ENCODE measurements around the gene OR7D4.

OR7D4 gene

DNA sequence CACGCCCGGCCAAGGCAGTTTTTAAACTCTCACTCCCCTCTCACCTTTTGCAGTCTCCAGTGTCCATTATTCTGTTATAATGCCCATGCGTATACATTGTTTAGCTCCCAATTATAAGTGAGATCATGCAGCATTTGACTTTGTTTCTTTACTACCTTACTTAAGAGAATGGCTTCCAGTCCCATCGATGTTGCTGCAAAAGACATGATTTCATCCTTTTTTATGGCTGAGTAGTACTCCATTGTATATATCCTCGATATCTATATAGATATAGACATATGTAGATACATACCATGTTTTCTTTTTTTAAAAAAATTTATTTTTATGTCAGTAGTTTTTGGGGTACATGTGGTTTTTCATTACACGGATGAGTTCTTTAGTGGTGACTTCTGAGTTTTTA, 32.2 kb downstream of the OR7D4 start:
- Mint-ChIP-seq H3K4me3 (no peak overlapping the region), H3K27me3 (ENCODE audit: low read depth, poor library complexity) (peaks cover 10% of the 10 kb centered on the region), H3K4me1 (no peaks in the 10 kb centered on the region), H3K36me3 (ENCODE audit: low read depth) (peaks cover 29% of the 10 kb centered on the region), H3K27ac (no peak overlapping the region), H3K9me3 (peaks cover 61% of the 10 kb centered on the region)
- no peak for DNase-seq
- TF ChIP-seq, protein P1, sequence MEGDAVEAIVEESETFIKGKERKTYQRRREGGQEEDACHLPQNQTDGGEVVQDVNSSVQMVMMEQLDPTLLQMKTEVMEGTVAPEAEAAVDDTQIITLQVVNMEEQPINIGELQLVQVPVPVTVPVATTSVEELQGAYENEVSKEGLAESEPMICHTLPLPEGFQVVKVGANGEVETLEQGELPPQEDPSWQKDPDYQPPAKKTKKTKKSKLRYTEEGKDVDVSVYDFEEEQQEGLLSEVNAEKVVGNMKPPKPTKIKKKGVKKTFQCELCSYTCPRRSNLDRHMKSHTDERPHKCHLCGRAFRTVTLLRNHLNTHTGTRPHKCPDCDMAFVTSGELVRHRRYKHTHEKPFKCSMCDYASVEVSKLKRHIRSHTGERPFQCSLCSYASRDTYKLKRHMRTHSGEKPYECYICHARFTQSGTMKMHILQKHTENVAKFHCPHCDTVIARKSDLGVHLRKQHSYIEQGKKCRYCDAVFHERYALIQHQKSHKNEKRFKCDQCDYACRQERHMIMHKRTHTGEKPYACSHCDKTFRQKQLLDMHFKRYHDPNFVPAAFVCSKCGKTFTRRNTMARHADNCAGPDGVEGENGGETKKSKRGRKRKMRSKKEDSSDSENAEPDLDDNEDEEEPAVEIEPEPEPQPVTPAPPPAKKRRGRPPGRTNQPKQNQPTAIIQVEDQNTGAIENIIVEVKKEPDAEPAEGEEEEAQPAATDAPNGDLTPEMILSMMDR (IDR thresholded peaks at IDR 0.05) = no peak

DNA sequence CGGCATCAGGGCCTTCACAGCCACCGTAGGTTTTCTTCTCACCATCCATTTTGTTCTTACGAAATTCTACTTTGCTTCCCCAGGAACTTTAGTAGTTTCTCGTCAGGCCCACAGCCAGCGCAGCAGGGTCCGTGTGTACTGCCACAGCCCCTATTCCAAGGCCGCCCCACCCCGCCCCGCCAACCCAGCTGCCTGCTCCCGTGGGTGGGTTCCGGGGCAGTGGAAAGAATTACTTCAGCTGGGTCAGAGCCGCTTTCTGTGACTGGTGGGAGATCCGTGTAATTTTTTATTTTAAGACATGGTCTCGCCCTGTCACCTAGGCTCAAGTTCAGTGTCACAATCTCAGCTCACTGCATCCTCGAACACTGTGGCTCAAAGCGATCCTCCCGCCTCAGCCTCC, 36.4 kb downstream of the OR7D4 start:
- TF ChIP-seq, protein P1 (IDR thresholded peaks at IDR 0.05) = no peak
- Mint-ChIP-seq H3K36me3 (ENCODE audit: low read depth) (peaks cover 29% of the 10 kb centered on the region), H3K9me3 (peaks cover 48% of the 10 kb centered on the region), H3K27me3 (ENCODE audit: low read depth, poor library complexity) (no peaks in the 10 kb centered on the region), H3K4me3 (no peak overlapping the region), H3K27ac (no peak overlapping the region), H3K4me1 (no peaks in the 10 kb centered on the region)
- DNase-seq = no peak

DNA sequence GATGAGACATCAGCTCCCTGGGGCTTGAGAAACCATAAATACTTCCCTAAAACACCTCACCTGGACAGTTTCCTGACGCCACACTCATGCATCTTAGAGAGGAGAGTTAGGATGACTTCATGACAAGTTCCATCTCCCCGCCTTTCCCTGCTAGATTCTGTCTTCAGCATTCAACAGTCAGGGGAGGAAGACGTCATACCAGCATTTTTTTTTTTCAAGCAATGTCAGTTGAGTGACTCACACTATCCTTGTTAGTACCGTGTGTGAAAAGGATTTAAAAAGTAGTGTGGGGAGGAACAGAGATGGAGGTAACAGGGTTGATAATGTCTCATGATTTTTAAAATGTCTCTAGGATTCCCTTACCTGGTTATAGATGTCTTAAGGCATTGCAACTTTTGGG, 40.5 kb downstream of the OR7D4 start, which contains the start of gene OR7D2:
TSS of gene OR7D2 (plus strand) at position 79 of the 400 bp plus-strand sequence. CDS start 6,803 bp downstream, outside the sequence.
- peaks cover 49% of the 10 kb centered on the region for H3K9me3 Mint-ChIP-seq
- TF ChIP-seq, protein P1 (IDR thresholded peaks at IDR 0.05) = no peak
- no peaks in the 10 kb centered on the region for H3K27me3 Mint-ChIP-seq (ENCODE audit: low read depth, poor library complexity)
- no peak for DNase-seq
- no peaks in the 10 kb centered on the region for H3K4me1 Mint-ChIP-seq
- H3K36me3 Mint-ChIP-seq (ENCODE audit: low read depth) = peaks cover 36% of the 10 kb centered on the region
- H3K27ac Mint-ChIP-seq = peak within 1 kb of the TSS; percentile 11
- no peak within 1 kb of the TSS for H3K4me3 Mint-ChIP-seq

DNA sequence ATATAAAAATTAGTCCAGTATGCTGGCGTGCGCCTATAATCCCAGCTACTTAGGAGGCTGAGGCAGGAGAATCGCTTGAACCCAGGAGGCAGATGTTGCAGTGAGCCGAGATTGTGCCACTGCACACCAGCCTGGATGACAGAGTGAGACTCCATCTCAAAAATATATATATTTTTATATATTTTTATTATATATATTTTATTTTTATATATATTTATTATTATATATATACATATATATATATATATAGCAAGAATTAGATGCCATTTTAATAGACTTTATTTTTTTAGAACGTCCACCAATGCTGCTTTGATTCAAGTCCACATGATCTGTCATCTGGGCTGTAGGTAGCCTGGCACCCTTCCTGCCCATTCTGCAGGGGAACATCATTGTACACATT, 44.1 kb downstream of the OR7D4 start:
- TF ChIP-seq, protein P1 (IDR thresholded peaks at IDR 0.05) = no peak
- peaks cover 42% of the 10 kb centered on the region for H3K9me3 Mint-ChIP-seq
- no peak overlapping the region for H3K4me3 Mint-ChIP-seq
- no peaks in the 10 kb centered on the region for H3K4me1 Mint-ChIP-seq
- H3K27me3 Mint-ChIP-seq (ENCODE audit: low read depth, poor library complexity) = no peaks in the 10 kb centered on the region
- no peak overlapping the region for H3K27ac Mint-ChIP-seq
- H3K36me3 Mint-ChIP-seq (ENCODE audit: low read depth) = peaks cover 31% of the 10 kb centered on the region
- no peak for DNase-seq

DNA sequence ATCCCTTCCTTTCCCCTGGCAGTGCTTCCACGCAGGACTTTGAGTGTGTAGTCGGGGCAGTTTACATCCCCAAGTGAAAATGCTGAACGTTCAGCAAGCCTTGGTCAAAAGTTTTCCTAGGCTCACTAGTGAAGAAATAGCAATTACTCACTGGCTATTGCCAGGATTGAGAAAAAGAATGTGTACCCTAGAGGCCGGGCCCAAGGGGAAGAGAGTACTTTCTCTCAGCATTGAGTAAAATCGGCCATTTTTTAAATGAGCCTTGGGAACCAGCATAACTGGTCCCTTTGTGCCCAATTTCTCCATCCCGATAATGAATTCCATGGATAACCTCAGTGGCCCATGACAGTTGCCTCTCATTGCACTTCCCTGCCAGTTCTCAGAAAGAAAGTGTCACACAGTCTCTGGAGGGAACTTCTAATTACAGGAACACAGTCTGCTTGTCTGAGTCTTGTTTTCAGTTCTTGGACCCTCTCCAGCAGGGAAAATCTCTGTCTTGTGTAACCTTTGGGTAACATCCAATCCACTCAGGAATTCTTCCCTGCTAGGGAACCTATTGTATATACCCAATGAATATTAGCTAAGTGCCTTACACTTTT, 47.9 kb downstream of the OR7D4 start:
- no peak overlapping the region for H3K4me3 Mint-ChIP-seq
- no peak for DNase-seq
- no peak overlapping the region for H3K27ac Mint-ChIP-seq
- peaks cover 29% of the 10 kb centered on the region for H3K36me3 Mint-ChIP-seq (ENCODE audit: low read depth)
- H3K4me1 Mint-ChIP-seq = no peaks in the 10 kb centered on the region
- H3K27me3 Mint-ChIP-seq (ENCODE audit: low read depth, poor library complexity) = no peaks in the 10 kb centered on the region
- H3K9me3 Mint-ChIP-seq = peaks cover 30% of the 10 kb centered on the region
- TF ChIP-seq, protein P1 (IDR thresholded peaks at IDR 0.05) = no peak

DNA sequence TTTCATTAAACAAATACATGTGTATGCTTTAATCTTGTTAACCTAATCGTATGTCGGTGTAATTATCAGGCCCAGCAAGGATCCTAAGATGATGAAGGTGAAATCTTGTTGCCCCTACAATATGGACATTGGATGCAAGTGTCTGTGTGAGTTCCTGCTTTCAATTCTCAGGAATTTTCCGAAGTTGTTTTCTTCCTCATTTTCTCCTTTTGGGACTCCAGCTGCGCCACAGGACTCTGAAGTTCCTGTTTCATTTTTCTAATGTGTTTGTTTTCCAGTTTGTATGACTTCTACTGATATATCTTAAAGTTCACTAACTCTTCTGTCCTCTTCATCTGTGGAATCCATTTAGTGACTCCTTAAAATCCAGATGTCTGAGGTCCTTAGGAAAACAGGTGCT, 52.5 kb downstream of the OR7D4 start:
- Mint-ChIP-seq H3K9me3 (peaks cover 40% of the 10 kb centered on the region), H3K27ac (peak overlapping the region; percentile 21), H3K4me3 (no peak overlapping the region), H3K36me3 (ENCODE audit: low read depth) (peaks cover 54% of the 10 kb centered on the region), H3K4me1 (no peaks in the 10 kb centered on the region), H3K27me3 (ENCODE audit: low read depth, poor library complexity) (no peaks in the 10 kb centered on the region)
- DNase-seq = no peak
- TF ChIP-seq, protein P1 (IDR thresholded peaks at IDR 0.05) = no peak
